ENCODE results near the gene TPST2.

The TPST2 gene

GRCh38 chr22:26610072-26610958 is 20.4 kb upstream of the TPST2 start:
- DNase-seq (ENCODE audit: low spot score): peak; percentile 67

GRCh38 chr22:26609287-26609686 is 19.4 kb upstream of the TPST2 start:
- DNase-seq (ENCODE audit: low spot score): no peak

GRCh38 chr22:26608129-26608528 is 18.2 kb upstream of the TPST2 start:
- DNase-seq (ENCODE audit: low spot score): no peak

- no peak for DNase-seq (ENCODE audit: low spot score)
Observed at GRCh38 chr22:26606611-26607010, 16.7 kb upstream of the TPST2 start.

- DNase-seq (ENCODE audit: low spot score): no peak
Observed at GRCh38 chr22:26604368-26604767, 14.4 kb upstream of the TPST2 start.

- DNase-seq (ENCODE audit: low spot score): no peak
Observed at GRCh38 chr22:26602127-26602526, 12.2 kb upstream of the TPST2 start.

- no peak for DNase-seq (ENCODE audit: low spot score)
Observed at GRCh38 chr22:26601726-26602125, 11.8 kb upstream of the TPST2 start.

- no peak for DNase-seq (ENCODE audit: low spot score)
Observed at GRCh38 chr22:26599505-26599904, 9.6 kb upstream of the TPST2 start.

GRCh38 chr22:26597480-26597879 is 7.5 kb upstream of the TPST2 start:
- DNase-seq (ENCODE audit: low spot score): no peak

GRCh38 chr22:26597026-26597425 is 7.1 kb upstream of the TPST2 start:
- DNase-seq (ENCODE audit: low spot score): no peak

- no peak for DNase-seq (ENCODE audit: low spot score)
Observed at GRCh38 chr22:26593763-26594162, 3.8 kb upstream of the TPST2 start.

GRCh38 chr22:26592421-26592891 is 2.5 kb upstream of the TPST2 start:
- DNase-seq (ENCODE audit: low spot score): no peak

- DNase-seq (ENCODE audit: low spot score): no peak
Observed at GRCh38 chr22:26589367-26589844, 526 bp downstream of the TPST2 start.

- no peak for DNase-seq (ENCODE audit: low spot score)
Observed at GRCh38 chr22:26588729-26589366, 1.1 kb downstream of the TPST2 start.

GRCh38 chr22:26587991-26588613 is 1.8 kb downstream of the TPST2 start:
- no peak for DNase-seq (ENCODE audit: low spot score)

- DNase-seq (ENCODE audit: low spot score): no peak
Observed at GRCh38 chr22:26586556-26587325, 3.2 kb downstream of the TPST2 start.

GRCh38 chr22:26585104-26585790 is 4.7 kb downstream of the TPST2 start:
- DNase-seq (ENCODE audit: low spot score): no peak

- no peak for DNase-seq (ENCODE audit: low spot score)
Observed at GRCh38 chr22:26584010-26584409, 5.9 kb downstream of the TPST2 start.

GRCh38 chr22:26581633-26582168 is 8.2 kb downstream of the TPST2 start:
- no peak for DNase-seq (ENCODE audit: low spot score)

- no peak for DNase-seq (ENCODE audit: low spot score)
Observed at GRCh38 chr22:26581026-26581425, 8.9 kb downstream of the TPST2 start.
